Parathyroid adenoma (tissue), 2 donors: ENCODE data around the gene GJD3.
A peak's percentile ranks its signal among the peaks of the same experiment; 100 is the strongest.

ENCODE experiments used
- H2AFZ ChIP-seq: fragments of 300-600 bp; sonication (generic); one replicate; pipeline ENCODE4 v1.7.0; 2017; ENCODE audit warnings: antibody characterized with exemption, mild to moderate bottlenecking
- H3K27ac ChIP-seq: fragments of 300-600 bp; sonication (generic); one replicate; pipeline ENCODE4 v1.7.0; 2017
- H3K27me3 ChIP-seq: fragments of 300-600 bp; sonication (generic); one replicate; pipeline ENCODE4 v1.7.0; 2017; ENCODE audit warnings: low read length; ENCODE audit not compliant: control insufficient read depth, insufficient read depth
- H3K36me3 ChIP-seq: fragments of 300-600 bp; sonication (generic); one replicate; pipeline ENCODE4 v1.7.0; 2017; ENCODE audit warnings: low read length; ENCODE audit not compliant: control insufficient read depth, insufficient read depth
- H3K4me1 ChIP-seq: fragments of 300-600 bp; sonication (generic); one replicate; pipeline ENCODE4 v1.7.0; 2017; ENCODE audit warnings: control low read depth
- H3K4me2 ChIP-seq: fragments of 300-600 bp; sonication (generic); one replicate; pipeline ENCODE4 v1.7.0; 2017; ENCODE audit warnings: low read length
- H3K4me3 ChIP-seq: fragments of 300-600 bp; sonication (generic); one replicate; pipeline ENCODE4 v1.7.0; 2017; ENCODE audit warnings: low read depth, low read length
- H3K79me2 ChIP-seq: fragments of 300-600 bp; sonication (generic); one replicate; pipeline ENCODE4 v1.7.0; 2017; ENCODE audit warnings: control low read depth
- H3K9ac ChIP-seq: fragments of 300-600 bp; sonication (generic); one replicate; pipeline ENCODE4 v1.7.0; 2017; ENCODE audit warnings: mild to moderate bottlenecking
- H3K9me3 ChIP-seq: fragments of 300-600 bp; sonication (generic); one replicate; pipeline ENCODE4 v1.7.0; 2017; ENCODE audit warnings: low read length; ENCODE audit not compliant: control insufficient read depth
- CTCF ChIP-seq: fragments of 300-600 bp; sonication (generic); IDR thresholded peaks from one replicate; pipeline ENCODE4 v1.7.0; 2017; ENCODE audit warnings: antibody characterized with exemption, mild to moderate bottlenecking
- donor health status: primary hyperparathyroidism.

The GJD3 gene

GRCh38 chr17:40315678-40316570 lies 48.6 kb downstream of the GJD3 start:
- Histone ChIP-seq H3K36me3 (no peaks in the 10 kb centered on the region), H3K79me2 (peaks cover 23% of the 10 kb centered on the region), H3K27me3 (no peaks in the 10 kb centered on the region), H2AFZ (peak overlapping the region; percentile 85), H3K4me3 (peak overlapping the region; percentile 14), H3K4me2 (peak overlapping the region; percentile 47), H3K4me1 (peaks cover 45% of the 10 kb centered on the region), H3K9me3 (no peaks in the 10 kb centered on the region), H3K9ac (no peak overlapping the region), H3K27ac (peak overlapping the region; percentile 58)
- TF ChIP-seq CTCF, result no peak

GRCh38 chr17:40315206-40315605 lies 49.3 kb downstream of the GJD3 start:
- H3K27ac ChIP-seq, result no peak overlapping the region
- H3K79me2 ChIP-seq, result peaks cover 17% of the 10 kb centered on the region
- H3K36me3 ChIP-seq, result no peaks in the 10 kb centered on the region
- no peaks in the 10 kb centered on the region for H3K9me3 ChIP-seq
- H3K4me3 ChIP-seq, result no peak overlapping the region
- H3K4me1 ChIP-seq, result peaks cover 45% of the 10 kb centered on the region
- H3K4me2 ChIP-seq, result no peak overlapping the region
- no peak overlapping the region for H3K9ac ChIP-seq
- H2AFZ ChIP-seq, result no peak overlapping the region
- no peak for TF ChIP-seq CTCF
- no peaks in the 10 kb centered on the region for H3K27me3 ChIP-seq

- H3K9ac ChIP-seq, result no peak overlapping the region
- H3K27me3 ChIP-seq, result no peaks in the 10 kb centered on the region
- no peak overlapping the region for H3K4me2 ChIP-seq
- H3K27ac ChIP-seq, result no peak overlapping the region
- peaks cover 48% of the 10 kb centered on the region for H3K4me1 ChIP-seq
- H2AFZ ChIP-seq, result no peak overlapping the region
- no peak overlapping the region for H3K4me3 ChIP-seq
- peaks cover 12% of the 10 kb centered on the region for H3K79me2 ChIP-seq
- no peaks in the 10 kb centered on the region for H3K36me3 ChIP-seq
- TF ChIP-seq CTCF, result no peak
- no peaks in the 10 kb centered on the region for H3K9me3 ChIP-seq
Measured at GRCh38 chr17:40314584-40314956, 50.0 kb downstream of the GJD3 start.

GRCh38 chr17:40313668-40314583 lies 50.6 kb downstream of the GJD3 start:
- Histone ChIP-seq H3K4me2 (no peak overlapping the region), H3K4me1 (peaks cover 54% of the 10 kb centered on the region), H3K4me3 (no peak overlapping the region), H3K36me3 (no peaks in the 10 kb centered on the region), H3K27ac (no peak overlapping the region), H3K27me3 (no peaks in the 10 kb centered on the region), H3K79me2 (peaks cover 8% of the 10 kb centered on the region), H3K9ac (no peak overlapping the region), H2AFZ (no peak overlapping the region), H3K9me3 (no peaks in the 10 kb centered on the region)
- TF ChIP-seq CTCF, result no peak
